Tibial nerve (tissue), 4 donors: ENCODE measurements around the gene BLOC1S1. TPM values are rescaled to one million over a fixed set of nuclear protein-coding genes. Genes with fewer than 3 reads are reported as not detected.

ENCODE experiments used
- DNase-seq, 2 donors: peaks; one replicate each; pipeline ENCODE4 v3.0.0-alpha.2; 2019; ENCODE audit warnings: low spot score in 2 of 2
- H3K27ac ChIP-seq, 4 donors: fragments of 200-600 bp; sonication (generic) in 3 of 4; one replicate each; pipeline ENCODE4 v1.5.1; 2017 to 2019; ENCODE audit warnings: mild to moderate bottlenecking in 1 of 4
- H3K27me3 ChIP-seq, 2 donors: fragments of 200-600 bp; sonication (generic) in 1 of 2; one replicate each; pipeline versions ENCODE4 v1.5.1 to v1.6.0; 2017 to 2019
- H3K36me3 ChIP-seq, 3 donors: fragments of 200-600 bp; sonication (generic); one replicate each; pipeline ENCODE4 v1.5.1; 2018 to 2019
- H3K4me1 ChIP-seq, 4 donors: fragments of 200-600 bp; sonication (generic) in 3 of 4; one replicate each; pipeline ENCODE4 v1.5.1; 2017 to 2019
- H3K4me3 ChIP-seq, 4 donors: fragments of 200-600 bp; sonication (generic) in 3 of 4; one replicate each; pipeline ENCODE4 v1.5.1; 2017 to 2019; ENCODE audit warnings: mild to moderate bottlenecking in 1 of 4, moderate library complexity in 1 of 4
- H3K9me3 ChIP-seq, 4 donors: fragments of 200-600 bp; sonication (generic) in 3 of 4; one replicate each; pipeline ENCODE4 v1.5.1; 2017 to 2019
- EP300 ChIP-seq, 2 donors: sonication (generic); formaldehyde crosslinking; IDR thresholded peaks; one replicate each; pipeline ENCODE4 v1.6.1; 2017; ENCODE audit warnings: antibody characterized with exemption in 2 of 2, mild to moderate bottlenecking in 1 of 2
- POLR2A ChIP-seq, 2 donors: fragments of 450-650 bp; IDR thresholded peaks; one replicate each; pipeline ENCODE4 v1.6.1; 2017; ENCODE audit warnings: antibody characterized with exemption in 2 of 2, mild to moderate bottlenecking in 2 of 2, moderate library complexity in 2 of 2
- WGBS, 2 donors: methylation state at CpG; one replicate each; pipeline ENCODE4 v1.1.5; 2018; 5-methylcytosine and 5-hydroxymethylcytosine counted together
- total RNA-seq, 4 donors: library from RNA; depleted of rRNA; stranded (reverse); fragments of >200 nt; gene quantifications; one replicate each; pipeline ENCODE4 v1.1.0, GENCODE V29; 2016
- TF ChIP-seq, protein P1 (sequence below), 5 experiments: fragments of 200-600 bp in 3 of 5; fragments of 450-650 bp in 2 of 5; sonication (generic) in 3 of 5; IDR thresholded peaks; one replicate each; pipeline ENCODE4 v1.5.1; 2016 to 2019; ENCODE audit warnings: antibody characterized with exemption in 5 of 5, mild to moderate bottlenecking in 3 of 5, moderate library complexity in 2 of 5

BLOC1S1 gene
- total RNA-seq, 4 donors from 2014 or later = 212 to 322 (median 264) TPM

DNA sequence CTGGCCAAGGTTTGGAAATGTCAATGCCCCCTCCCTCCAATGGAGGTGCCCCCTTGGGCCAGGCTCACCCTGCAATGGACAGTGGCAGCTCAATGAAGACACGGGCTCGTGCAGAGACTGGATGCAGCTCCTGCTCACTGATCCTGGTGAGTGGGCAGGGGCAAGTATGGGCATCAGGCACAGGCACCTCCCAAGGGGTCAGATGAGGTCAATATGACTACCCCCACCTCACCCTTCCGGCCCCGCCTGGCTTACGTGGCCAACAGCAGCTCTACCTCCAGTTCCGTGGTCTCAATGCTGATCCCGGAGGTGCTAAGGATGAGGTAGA is 21.7 kb upstream of the BLOC1S1 start:
- H3K27me3 ChIP-seq = no peaks in the 10 kb centered on the region
- H3K36me3 ChIP-seq = peaks cover 0 to 82% (median 0%) of the 10 kb centered on the region in 3 donors
- no peak overlapping the region for H3K27ac ChIP-seq
- TF ChIP-seq, protein P1, sequence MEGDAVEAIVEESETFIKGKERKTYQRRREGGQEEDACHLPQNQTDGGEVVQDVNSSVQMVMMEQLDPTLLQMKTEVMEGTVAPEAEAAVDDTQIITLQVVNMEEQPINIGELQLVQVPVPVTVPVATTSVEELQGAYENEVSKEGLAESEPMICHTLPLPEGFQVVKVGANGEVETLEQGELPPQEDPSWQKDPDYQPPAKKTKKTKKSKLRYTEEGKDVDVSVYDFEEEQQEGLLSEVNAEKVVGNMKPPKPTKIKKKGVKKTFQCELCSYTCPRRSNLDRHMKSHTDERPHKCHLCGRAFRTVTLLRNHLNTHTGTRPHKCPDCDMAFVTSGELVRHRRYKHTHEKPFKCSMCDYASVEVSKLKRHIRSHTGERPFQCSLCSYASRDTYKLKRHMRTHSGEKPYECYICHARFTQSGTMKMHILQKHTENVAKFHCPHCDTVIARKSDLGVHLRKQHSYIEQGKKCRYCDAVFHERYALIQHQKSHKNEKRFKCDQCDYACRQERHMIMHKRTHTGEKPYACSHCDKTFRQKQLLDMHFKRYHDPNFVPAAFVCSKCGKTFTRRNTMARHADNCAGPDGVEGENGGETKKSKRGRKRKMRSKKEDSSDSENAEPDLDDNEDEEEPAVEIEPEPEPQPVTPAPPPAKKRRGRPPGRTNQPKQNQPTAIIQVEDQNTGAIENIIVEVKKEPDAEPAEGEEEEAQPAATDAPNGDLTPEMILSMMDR (IDR thresholded peaks at IDR 0.05) = no peak
- TF ChIP-seq POLR2A (IDR thresholded peaks at IDR 0.05) (no peak), EP300 (IDR thresholded peaks at IDR 0.05) (no peak)
- H3K4me3 ChIP-seq = no peak overlapping the region
- WGBS, 2 donors = 87 to 90% methylated on average over 6 to 7 of the region's 7 CpGs
- H3K4me1 ChIP-seq = peaks cover 0 to 1% (median 0%) of the 10 kb centered on the region in 4 donors
- DNase-seq = no peak
- H3K9me3 ChIP-seq = no peaks in the 10 kb centered on the region

- peaks cover 0 to 87% (median 0%) of the 10 kb centered on the region in 3 donors for H3K36me3 ChIP-seq
- no peak overlapping the region for H3K4me3 ChIP-seq
- H3K27ac ChIP-seq = no peak overlapping the region
- no peak for DNase-seq
- peaks cover 0 to 6% (median 0%) of the 10 kb centered on the region in 4 donors for H3K4me1 ChIP-seq
- H3K9me3 ChIP-seq = no peaks in the 10 kb centered on the region
- TF ChIP-seq, protein P1 (IDR thresholded peaks at IDR 0.05) = no peak
- no peak for TF ChIP-seq EP300 (IDR thresholded peaks at IDR 0.05)
- TF ChIP-seq POLR2A (IDR thresholded peaks at IDR 0.05) = no peak
- 80 to 86% methylated on average over 3 to 4 of the region's 4 CpGs for WGBS, 2 donors
- no peaks in the 10 kb centered on the region for H3K27me3 ChIP-seq
Measured at GRCh38 chr12:55694651-55695050, 21.2 kb upstream of the BLOC1S1 start.

DNA sequence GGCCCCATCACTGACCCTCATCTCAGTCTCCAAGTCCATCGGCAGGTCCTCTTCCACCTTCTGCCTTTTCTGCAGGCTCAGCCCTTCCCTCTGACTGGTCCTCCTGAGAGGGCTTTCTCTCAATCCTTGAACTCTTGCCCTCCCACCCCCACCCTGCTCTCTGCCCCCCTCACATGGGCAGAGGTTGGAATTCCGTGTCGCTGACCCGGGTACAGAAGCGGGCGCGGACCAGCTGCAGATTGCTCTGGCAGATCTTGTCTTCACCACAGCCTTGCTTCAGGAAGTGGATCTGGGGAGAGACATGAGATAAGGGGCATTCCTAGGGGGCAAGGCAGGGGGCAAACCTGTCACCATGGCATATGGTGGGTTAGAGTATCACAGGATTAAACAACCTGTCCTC is 20.5 kb upstream of the BLOC1S1 start:
- Histone ChIP-seq H3K4me3 (no peak overlapping the region), H3K4me1 (peaks cover 0 to 13% (median 0%) of the 10 kb centered on the region in 4 donors), H3K36me3 (peaks cover 0 to 94% (median 0%) of the 10 kb centered on the region in 3 donors), H3K27me3 (no peaks in the 10 kb centered on the region), H3K9me3 (no peaks in the 10 kb centered on the region), H3K27ac (peak overlapping the region in 1 of 4 donors; percentile 33)
- TF ChIP-seq, protein P1 (IDR thresholded peaks at IDR 0.05) = no peak
- TF ChIP-seq EP300 (IDR thresholded peaks at IDR 0.05) (no peak), POLR2A (IDR thresholded peaks at IDR 0.05) (no peak)
- WGBS, 2 donors = 58 to 59% methylated on average over 7 of the region's 7 CpGs
- no peak for DNase-seq

GRCh38 chr12:55696141-55696540 is 19.7 kb upstream of the BLOC1S1 start:
- H3K4me3 ChIP-seq = no peak overlapping the region
- H3K27me3 ChIP-seq = no peaks in the 10 kb centered on the region
- DNase-seq = no peak
- 80 to 84% methylated on average over 6 of the region's 6 CpGs for WGBS, 2 donors
- H3K9me3 ChIP-seq = no peaks in the 10 kb centered on the region
- TF ChIP-seq, protein P1 (IDR thresholded peaks at IDR 0.05) = no peak
- TF ChIP-seq POLR2A (IDR thresholded peaks at IDR 0.05) = no peak
- TF ChIP-seq EP300 (IDR thresholded peaks at IDR 0.05) = no peak
- peaks cover 0 to 21% (median 0%) of the 10 kb centered on the region in 4 donors for H3K4me1 ChIP-seq
- H3K27ac ChIP-seq = no peak overlapping the region
- H3K36me3 ChIP-seq = peaks cover 0 to 99% (median 0%) of the 10 kb centered on the region in 3 donors

- Histone ChIP-seq H3K4me3 (no peak overlapping the region), H3K4me1 (peaks cover 0 to 22% (median 0%) of the 10 kb centered on the region in 4 donors), H3K27me3 (no peaks in the 10 kb centered on the region), H3K9me3 (no peaks in the 10 kb centered on the region), H3K36me3 (peaks cover 0 to 91% (median 0%) of the 10 kb centered on the region in 3 donors), H3K27ac (no peak overlapping the region)
- 81 to 83% methylated on average over 19 of the region's 19 CpGs for WGBS, 2 donors
- TF ChIP-seq EP300 (IDR thresholded peaks at IDR 0.05) (no peak), POLR2A (IDR thresholded peaks at IDR 0.05) (no peak)
- TF ChIP-seq, protein P1 (IDR thresholded peaks at IDR 0.05) = no peak
- no peak for DNase-seq
Measured at GRCh38 chr12:55696796-55697462, 18.9 kb upstream of the BLOC1S1 start.
